Suprapubic skin (tissue), 4 donors: ENCODE results near the gene ZNF385D.

Experiments
- EP300 ChIP-seq: sonication (generic); formaldehyde crosslinking; IDR thresholded peaks from one replicate; pipeline ENCODE4 v1.6.1; 2017; ENCODE audit warnings: antibody characterized with exemption
- POLR2A ChIP-seq, 2 donors: fragments of 450-650 bp; IDR thresholded peaks; one replicate each; pipeline ENCODE4 v1.6.1; 2017; ENCODE audit warnings: antibody characterized with exemption in 2 of 2, mild to moderate bottlenecking in 2 of 2, moderate library complexity in 2 of 2
- POLR2AphosphoS5 ChIP-seq, 3 donors: sonication (generic); formaldehyde crosslinking; IDR thresholded peaks; one replicate each; pipeline ENCODE4 v1.6.1; 2017; ENCODE audit warnings: antibody characterized with exemption in 3 of 3
- TF ChIP-seq, protein P1 (sequence below), 2 donors: fragments of 200-600 bp in 1 of 2; fragments of 450-650 bp in 1 of 2; sonication (generic) in 1 of 2; IDR thresholded peaks; one replicate each; pipeline ENCODE4 v1.5.1; 2016 to 2019; ENCODE audit warnings: antibody characterized with exemption in 2 of 2, mild to moderate bottlenecking in 1 of 2, moderate library complexity in 1 of 2

GRCh38 chr3:21484057-21484827, 266.8 kb downstream of the ZNF385D start:
- TF ChIP-seq, protein P1, sequence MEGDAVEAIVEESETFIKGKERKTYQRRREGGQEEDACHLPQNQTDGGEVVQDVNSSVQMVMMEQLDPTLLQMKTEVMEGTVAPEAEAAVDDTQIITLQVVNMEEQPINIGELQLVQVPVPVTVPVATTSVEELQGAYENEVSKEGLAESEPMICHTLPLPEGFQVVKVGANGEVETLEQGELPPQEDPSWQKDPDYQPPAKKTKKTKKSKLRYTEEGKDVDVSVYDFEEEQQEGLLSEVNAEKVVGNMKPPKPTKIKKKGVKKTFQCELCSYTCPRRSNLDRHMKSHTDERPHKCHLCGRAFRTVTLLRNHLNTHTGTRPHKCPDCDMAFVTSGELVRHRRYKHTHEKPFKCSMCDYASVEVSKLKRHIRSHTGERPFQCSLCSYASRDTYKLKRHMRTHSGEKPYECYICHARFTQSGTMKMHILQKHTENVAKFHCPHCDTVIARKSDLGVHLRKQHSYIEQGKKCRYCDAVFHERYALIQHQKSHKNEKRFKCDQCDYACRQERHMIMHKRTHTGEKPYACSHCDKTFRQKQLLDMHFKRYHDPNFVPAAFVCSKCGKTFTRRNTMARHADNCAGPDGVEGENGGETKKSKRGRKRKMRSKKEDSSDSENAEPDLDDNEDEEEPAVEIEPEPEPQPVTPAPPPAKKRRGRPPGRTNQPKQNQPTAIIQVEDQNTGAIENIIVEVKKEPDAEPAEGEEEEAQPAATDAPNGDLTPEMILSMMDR (IDR thresholded peaks at IDR 0.05): no peak
- no peak for TF ChIP-seq POLR2A (IDR thresholded peaks at IDR 0.05)
- TF ChIP-seq POLR2AphosphoS5 (IDR thresholded peaks at IDR 0.05): no peak
- TF ChIP-seq EP300: no peak
